ENCODE measurements around the gene RAB44.
A peak's percentile ranks its signal among the peaks of the same experiment; 100 is the strongest.

RAB44 gene

DNA sequence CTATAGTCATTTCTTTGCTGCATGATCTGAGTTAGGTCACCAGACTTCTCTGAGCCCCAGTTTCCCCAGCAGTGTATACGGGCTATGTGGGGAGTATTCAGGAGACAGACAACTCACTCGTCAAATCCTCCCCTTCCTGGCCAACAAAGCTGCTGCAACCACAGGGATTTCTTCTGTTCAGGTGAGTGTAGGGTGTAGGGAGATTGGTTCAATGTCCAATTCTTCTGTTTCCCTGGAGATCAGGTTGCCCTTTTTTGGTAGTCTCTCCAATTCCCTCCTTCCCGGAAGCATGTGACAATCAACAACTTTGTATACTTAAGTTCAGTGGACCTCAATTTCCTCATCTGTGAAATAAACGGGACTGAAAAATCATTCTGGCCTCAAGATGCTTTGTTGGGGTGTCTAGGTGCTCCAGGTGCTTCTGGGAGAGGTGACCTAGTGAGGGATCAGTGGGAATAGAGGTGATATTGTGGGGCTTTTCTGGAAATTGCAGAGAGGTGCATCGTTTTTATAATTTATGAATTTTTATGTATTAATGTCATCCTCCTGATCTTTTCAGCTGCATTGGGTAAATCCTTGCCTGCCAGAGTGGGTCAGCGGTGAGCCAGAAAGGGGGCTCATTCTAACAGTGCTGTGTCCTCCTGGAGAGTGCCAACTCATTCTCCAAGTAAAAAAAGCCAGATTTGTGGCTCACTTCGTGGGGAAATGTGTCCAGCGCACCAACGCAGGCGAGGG is 19.7 kb upstream of the RAB44 start:
- H3K4me3 ChIP-seq (ENCODE audit: low read depth, low read length) = peak overlapping the region; percentile 30
- no peak for TF ChIP-seq CTCF (IDR thresholded peaks at IDR 0.05; ENCODE audit: borderline replicate concordance, insufficient read depth, low read depth, low read length)

GRCh38 chr6:36678488-36679042 is 19.1 kb upstream of the RAB44 start, which contains the start of gene CDKN1A:
CDKN1A (plus strand) TSS chr6:36678714; CDS start chr6:36684102, 5,388 bp downstream.
- TF ChIP-seq CTCF (IDR thresholded peaks at IDR 0.05; ENCODE audit: borderline replicate concordance, insufficient read depth, low read depth, low read length) = no peak
- H3K4me3 ChIP-seq (ENCODE audit: low read depth, low read length) = peak within 1 kb of the TSS; percentile 76

GRCh38 chr6:36679043-36679833 is 18.4 kb upstream of the RAB44 start:
- peak overlapping the region; percentile 76 for H3K4me3 ChIP-seq (ENCODE audit: low read depth, low read length)
- no peak for TF ChIP-seq CTCF (IDR thresholded peaks at IDR 0.05; ENCODE audit: borderline replicate concordance, insufficient read depth, low read depth, low read length)

GRCh38 chr6:36682328-36683144 is 15.1 kb upstream of the RAB44 start:
- no peak overlapping the region for H3K4me3 ChIP-seq (ENCODE audit: low read depth, low read length)
- TF ChIP-seq CTCF (IDR thresholded peaks at IDR 0.05; ENCODE audit: borderline replicate concordance, insufficient read depth, low read depth, low read length) = no peak

GRCh38 chr6:36683145-36683655 is 14.4 kb upstream of the RAB44 start:
- TF ChIP-seq CTCF (IDR thresholded peaks at IDR 0.05; ENCODE audit: borderline replicate concordance, insufficient read depth, low read depth, low read length) = no peak
- no peak overlapping the region for H3K4me3 ChIP-seq (ENCODE audit: low read depth, low read length)

- no peak overlapping the region for H3K4me3 ChIP-seq (ENCODE audit: low read depth, low read length)
- TF ChIP-seq CTCF (IDR thresholded peaks at IDR 0.05; ENCODE audit: borderline replicate concordance, insufficient read depth, low read depth, low read length) = no peak
Observed at GRCh38 chr6:36683656-36684446, 13.8 kb upstream of the RAB44 start.

All from GM12875 (cell line).